GM19324 (cell line): ENCODE data around the gene ZBTB5.
"Not testable (repeated sequence)": the region's sequence is repeated elsewhere in the genome, so short reads cannot be mapped to it uniquely, and the experiment has no call there.

Source experiments
- ATAC-seq: cut with Tn5 transposase; IDR thresholded peaks from one replicate; pipeline ENCODE4 v1.9.1; 2021; ENCODE audit warnings: mild to moderate bottlenecking, moderate library complexity; ENCODE audit not compliant: unreplicated experiment, low FRiP score

The ZBTB5 gene

GRCh38 chr9:37465249-37466036, at the start of gene ZBTB5:
ZBTB5 (minus strand) TSS chr9:37465450; CDS start chr9:37442551, 22,899 bp downstream.
- peak; percentile 90 for ATAC-seq

- ATAC-seq, result no peak
These were observed 49.7 kb upstream of the ZBTB5 start for GRCh38 chr9:37514999-37515398.

- ATAC-seq, result not testable (repeated sequence)
These were observed 49.2 kb upstream of the ZBTB5 start for GRCh38 chr9:37514415-37514814.

- no peak for ATAC-seq
These were observed 47.2 kb upstream of the ZBTB5 start for GRCh38 chr9:37512437-37512836.

GRCh38 chr9:37511016-37512010, 46.1 kb upstream of the ZBTB5 start:
- no peak for ATAC-seq

- ATAC-seq, result not testable (repeated sequence)
These were observed 44.8 kb upstream of the ZBTB5 start for GRCh38 chr9:37510053-37510452.

GRCh38 chr9:37509536-37509935, 44.3 kb upstream of the ZBTB5 start:
- ATAC-seq, result no peak

- ATAC-seq, result no peak
These were observed 43.6 kb upstream of the ZBTB5 start for GRCh38 chr9:37508834-37509206.

GRCh38 chr9:37508135-37508833, 43.0 kb upstream of the ZBTB5 start:
- ATAC-seq, result no peak

GRCh38 chr9:37507566-37508134, 42.4 kb upstream of the ZBTB5 start:
- ATAC-seq, result no peak

- ATAC-seq, result no peak
These were observed 39.4 kb upstream of the ZBTB5 start for GRCh38 chr9:37504605-37505004.

- ATAC-seq, result no peak
These were observed 38.5 kb upstream of the ZBTB5 start for GRCh38 chr9:37503736-37504135.

- ATAC-seq, result no peak
These were observed 36.8 kb upstream of the ZBTB5 start for GRCh38 chr9:37501957-37502596.

GRCh38 chr9:37499297-37499696, 34.0 kb upstream of the ZBTB5 start:
- ATAC-seq, result no peak

GRCh38 chr9:37498457-37498856, 33.2 kb upstream of the ZBTB5 start:
- ATAC-seq, result no peak

GRCh38 chr9:37497320-37497719, 32.1 kb upstream of the ZBTB5 start:
- ATAC-seq, result no peak

GRCh38 chr9:37496020-37496419, 30.8 kb upstream of the ZBTB5 start:
- ATAC-seq, result no peak

- ATAC-seq, result no peak
These were observed 30.3 kb upstream of the ZBTB5 start for GRCh38 chr9:37495571-37495970.

GRCh38 chr9:37491939-37492338, 26.7 kb upstream of the ZBTB5 start:
- ATAC-seq, result no peak
